GM19025 (cell line): ENCODE results near the gene STK11.

ENCODE experiments used
- ATAC-seq: cut with Tn5 transposase; IDR thresholded peaks from one replicate; pipeline ENCODE4 v1.9.1; 2021; ENCODE audit warnings: mild to moderate bottlenecking, low read depth, moderate library complexity; ENCODE audit not compliant: unreplicated experiment

The STK11 gene

DNA sequence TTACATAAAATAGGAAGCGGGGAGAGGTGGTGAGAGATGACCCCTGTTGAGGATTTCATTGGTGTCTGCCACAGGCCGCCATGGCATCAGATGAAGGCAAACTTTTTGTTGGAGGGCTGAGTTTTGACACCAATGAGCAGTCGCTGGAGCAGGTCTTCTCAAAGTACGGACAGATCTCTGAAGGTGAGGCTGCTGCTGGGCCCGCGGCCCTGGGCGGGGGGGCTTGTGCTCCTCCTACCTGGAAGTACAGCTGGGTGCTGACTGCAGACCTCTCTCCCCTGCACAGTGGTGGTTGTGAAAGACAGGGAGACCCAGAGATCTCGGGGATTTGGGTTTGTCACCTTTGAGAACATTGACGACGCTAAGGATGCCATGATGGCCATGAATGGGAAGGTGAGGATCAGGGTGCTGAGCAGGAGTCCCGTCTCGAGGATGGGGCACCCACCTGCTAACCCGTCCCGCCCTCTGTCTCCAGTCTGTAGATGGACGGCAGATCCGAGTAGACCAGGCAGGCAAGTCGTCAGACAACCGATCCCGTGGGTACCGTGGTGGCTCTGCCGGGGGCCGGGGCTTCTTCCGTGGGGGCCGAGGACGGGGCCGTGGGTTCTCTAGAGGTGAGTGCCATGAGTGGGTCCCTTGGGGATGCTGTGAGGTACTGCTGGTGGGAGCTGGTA, 65.4 kb downstream of the STK11 start:
- no peak for ATAC-seq

DNA sequence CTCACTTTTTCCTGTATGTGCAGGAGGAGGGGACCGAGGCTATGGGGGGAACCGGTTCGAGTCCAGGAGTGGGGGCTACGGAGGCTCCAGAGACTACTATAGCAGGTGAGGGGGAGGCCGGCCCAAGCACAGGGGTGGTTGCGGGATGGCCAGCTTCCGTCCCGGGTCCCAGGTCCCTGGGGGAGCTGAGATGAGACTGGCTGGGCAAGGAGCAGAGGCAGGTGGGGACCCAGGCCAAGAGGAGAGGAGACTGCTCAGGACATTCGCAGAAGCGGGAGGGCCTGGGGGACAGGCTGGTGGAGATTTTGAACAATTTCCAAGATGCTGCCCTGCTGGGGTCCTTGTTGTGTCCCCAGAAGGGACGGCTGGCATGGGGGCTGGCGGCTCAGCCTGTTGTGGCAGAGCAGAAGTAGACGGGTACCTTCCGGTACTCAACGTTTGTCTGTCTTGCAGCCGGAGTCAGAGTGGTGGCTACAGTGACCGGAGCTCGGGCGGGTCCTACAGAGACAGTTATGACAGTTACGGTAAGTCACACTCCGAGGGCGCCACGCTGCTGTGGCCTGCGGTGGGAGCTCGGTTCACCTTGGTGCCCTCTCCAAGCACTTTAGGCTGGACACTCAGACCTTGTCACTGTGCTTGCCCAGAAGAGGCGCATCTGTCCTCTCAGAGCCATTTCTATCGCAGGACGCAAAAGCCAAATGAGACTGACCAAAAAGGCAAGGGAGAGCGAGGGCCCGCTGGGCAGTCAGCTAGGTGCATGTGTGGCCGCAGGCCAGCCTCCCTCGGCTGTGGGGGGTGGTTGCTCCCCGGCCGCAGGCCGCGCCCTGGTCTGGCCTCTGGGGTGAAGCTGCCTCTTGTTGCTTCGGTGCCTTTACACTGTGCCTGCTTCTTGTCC, 66.2 kb downstream of the STK11 start:
- ATAC-seq = no peak

DNA sequence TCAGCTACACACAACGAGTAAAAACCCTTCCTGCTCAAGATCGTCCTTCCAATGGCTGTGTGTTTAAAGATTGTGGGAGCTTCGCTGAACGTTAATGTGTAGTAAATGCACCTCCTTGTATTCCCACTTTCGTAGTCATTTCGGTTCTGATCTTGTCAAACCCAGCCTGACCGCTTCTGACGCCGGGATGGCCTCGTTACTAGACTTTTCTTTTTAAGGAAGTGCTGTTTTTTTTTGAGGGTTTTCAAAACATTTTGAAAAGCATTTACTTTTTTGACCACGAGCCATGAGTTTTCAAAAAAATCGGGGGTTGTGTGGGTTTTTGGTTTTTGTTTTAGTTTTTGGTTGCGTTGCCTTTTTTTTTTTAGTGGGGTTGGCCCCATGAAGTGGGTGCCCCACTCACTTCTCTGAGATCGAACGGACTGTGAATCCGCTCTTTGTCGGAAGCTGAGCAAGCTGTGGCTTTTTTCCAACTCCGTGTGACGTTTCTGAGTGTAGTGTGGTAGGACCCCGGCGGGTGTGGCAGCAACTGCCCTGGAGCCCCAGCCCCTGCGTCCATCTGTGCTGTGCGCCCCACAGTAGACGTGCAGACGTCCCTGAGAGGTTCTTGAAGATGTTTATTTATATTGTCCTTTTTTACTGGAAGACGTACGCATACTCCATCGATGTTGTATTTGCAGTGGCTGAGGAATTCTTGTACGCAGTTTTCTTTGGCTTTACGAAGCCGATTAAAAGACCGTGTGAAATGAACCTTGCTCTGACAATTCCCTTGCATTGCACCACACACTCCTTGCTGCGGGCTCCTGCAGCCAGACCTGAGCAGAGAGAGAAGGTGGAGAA, 67.1 kb downstream of the STK11 start:
- ATAC-seq = no peak

DNA sequence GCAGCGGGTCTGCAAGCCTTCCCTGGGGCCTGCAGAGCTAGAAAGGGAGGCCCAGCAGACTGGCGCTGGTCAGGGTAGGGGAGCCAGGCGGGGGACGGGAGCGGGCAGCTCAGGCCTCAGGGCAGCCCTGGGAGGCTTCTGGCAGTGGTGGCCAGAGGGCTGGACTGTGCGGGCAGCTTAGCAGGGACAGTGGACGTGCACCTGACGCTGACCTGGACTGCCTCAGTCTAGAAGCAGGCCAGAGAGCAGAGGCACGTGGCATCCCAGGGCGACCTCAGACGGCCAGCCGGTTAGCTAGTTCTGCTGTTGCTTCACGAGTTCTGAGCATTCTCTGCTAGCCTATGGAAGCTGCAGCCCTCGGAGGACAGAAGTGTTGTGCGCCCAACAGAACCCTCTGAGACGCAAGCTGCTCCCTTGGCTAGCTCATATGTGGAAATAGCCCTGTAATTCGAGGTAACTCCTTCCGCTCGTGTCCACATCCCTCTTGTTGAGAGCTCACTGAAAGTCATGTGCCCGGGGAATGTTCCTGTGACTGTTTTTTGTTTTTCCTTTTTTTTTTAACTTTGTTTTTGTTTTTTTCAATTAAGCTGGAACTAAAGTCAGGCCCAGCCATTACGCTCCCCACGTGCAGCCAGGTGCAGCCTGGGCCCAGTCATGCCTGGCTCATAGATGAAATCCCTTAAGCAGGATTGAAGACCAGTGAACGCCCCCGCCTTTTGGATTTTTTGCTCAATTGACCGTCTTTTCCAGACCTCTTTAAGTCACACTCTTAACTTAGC, 67.9 kb downstream of the STK11 start:
- ATAC-seq = no peak

DNA sequence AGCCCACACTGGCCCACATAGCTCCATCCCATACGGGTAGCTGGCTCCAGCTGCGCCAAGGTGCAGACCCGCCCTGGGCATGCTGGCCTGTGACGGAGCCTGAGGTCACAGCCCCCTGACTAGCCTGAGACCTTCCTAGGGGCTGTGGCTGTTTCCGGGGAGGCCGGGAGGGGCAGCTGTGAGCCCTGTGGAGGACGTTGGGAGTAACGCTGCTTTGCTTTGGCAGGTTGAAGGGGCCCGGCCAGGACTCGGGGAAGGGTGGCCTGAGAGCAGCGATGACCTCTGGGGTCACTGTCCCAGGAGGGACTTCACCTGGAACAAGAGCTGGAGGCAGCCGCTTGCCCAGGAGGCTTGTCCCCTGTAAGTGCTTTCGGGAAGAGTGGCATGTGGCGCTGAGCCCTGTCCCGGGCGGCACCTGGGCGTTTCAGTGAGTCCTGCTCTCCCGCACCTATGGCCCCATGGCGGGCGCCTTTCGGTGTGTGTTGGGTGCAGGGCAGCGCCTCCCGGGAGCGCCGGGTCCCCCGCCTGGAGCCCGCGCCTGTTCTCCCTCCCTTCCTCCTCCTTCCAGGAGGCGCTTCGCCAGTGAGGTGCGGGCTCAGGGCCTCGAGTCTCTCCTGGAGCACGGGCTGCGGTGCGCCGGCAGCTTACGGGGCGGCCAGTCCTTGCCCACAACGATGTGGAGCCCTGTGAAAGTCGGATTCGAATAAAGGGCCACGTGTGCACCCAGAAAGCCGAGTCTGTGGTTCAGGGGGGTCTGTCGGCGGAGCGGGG, 68.7 kb downstream of the STK11 start:
- no peak for ATAC-seq

DNA sequence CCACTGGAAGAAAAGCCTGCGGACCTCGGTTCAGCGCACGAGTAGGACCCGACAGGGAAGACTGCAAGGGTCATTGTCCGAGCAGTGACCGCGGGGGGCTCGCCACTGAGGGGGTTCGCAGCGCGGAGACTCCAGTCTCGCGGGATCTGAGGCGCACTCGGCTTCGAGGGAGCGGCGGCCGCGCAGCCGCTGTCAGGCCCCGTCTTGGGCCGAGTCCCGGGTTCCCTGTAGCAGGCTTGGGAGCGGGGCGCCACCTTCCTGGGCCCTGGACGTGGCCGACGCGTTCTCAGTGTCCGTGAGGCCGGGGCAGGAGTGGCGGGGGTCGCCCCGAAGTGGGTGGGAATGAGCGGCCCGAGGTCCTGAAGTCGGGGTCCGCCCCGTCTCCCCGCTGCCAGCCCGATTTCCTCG, 69.3 kb downstream of the STK11 start:
- ATAC-seq = no peak

DNA sequence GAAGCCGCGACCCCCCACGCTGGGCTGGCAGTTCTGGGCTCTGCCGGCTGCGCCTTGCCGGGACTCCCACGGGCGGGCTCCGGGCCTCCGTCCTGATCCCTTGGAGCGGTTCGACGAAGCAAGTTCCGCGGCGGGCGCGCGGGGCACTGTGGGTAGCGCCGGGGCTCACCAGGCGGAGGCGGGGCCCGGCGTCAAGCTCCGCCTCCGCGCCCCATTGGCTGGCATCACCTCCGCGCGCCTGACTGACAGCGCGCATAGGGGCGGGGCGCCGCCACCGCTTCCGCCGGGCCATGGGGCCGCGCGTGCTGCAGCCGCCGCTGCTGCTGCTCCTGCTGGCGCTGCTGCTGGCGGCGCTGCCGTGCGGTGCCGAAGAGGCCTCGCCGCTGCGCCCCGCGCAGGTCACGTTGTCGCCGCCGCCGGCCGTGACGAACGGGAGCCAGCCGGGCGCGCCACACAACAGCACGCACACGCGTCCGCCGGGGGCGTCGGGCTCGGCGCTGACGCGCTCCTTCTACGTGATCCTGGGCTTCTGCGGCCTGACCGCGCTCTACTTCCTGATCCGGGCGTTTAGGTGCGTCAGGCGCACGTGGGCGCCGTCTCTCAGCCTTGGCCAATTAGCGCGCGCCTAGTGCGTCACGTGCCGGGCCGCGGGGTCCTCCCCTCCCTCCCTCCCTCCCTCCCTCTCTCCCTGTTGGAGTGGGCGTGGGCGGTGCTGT, 69.8 kb downstream of the STK11 start, which contains the start of gene FAM174C:
Gene FAM174C (plus strand): TSS at position 271 of the 716 bp plus-strand sequence. CDS start 20 bp downstream, at position 291.
- ATAC-seq = peak; percentile 80

DNA sequence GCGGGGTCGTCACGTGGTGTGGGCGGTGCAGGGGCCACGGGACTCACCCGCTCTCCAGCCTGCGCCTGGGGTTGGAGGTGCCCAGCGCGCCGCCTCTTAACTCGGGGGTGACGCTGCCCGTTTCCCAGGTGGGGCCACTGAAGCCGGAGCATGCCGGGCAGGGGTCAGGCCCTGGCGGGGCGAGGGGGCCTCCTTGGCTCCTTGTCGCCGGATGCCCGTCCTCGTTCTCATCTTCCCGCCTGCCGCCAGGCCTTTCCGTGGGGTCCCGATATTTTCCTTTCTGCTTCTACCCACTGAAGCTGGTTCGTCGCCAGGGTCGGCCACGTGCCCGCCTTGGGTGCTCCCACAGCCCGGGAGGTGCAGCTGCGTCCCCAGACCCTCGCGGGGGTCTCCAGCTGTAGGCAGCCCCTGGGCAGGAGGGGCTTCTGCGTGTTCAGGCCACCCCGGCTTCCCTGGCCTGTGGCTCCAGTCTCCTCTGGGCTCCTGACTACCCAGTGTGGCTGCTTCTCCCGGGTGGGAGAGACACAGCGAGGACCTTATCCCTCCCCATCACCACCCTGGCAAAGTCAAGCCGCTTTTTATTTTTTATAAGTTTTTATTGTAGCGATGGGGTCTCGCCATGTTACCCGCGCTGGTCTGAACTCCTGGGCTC, 70.5 kb downstream of the STK11 start:
- no peak for ATAC-seq

- no peak for ATAC-seq
These were observed 71.0 kb downstream of the STK11 start for GRCh38 chr19:1276628-1277022.

DNA sequence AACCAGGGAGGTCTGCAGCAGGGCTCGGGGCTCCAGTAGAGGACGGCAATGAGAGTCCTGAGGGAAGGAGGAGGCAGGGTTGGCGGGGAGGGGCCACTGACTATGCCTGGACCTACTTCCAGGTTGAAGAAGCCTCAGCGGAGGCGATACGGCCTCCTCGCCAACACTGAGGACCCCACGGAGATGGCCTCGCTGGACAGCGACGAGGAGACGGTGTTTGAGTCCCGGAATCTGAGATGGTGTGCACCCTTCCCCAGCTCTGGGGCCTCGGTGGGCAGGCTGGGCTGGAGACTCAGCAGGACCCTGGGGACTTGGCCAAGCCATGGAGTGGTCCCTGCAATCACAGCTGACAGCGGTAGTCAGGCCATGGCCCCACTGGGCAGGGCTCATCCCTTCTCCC, 71.5 kb downstream of the STK11 start:
- ATAC-seq = no peak
